GM18907 (cell line): ENCODE measurements around the gene ACSBG1.
"Not testable (repeated sequence)": the region's sequence is repeated elsewhere in the genome, so short reads cannot be mapped to it uniquely, and the experiment has no call there.

Source experiments
- ATAC-seq: cut with Tn5 transposase; IDR thresholded peaks from one replicate; pipeline ENCODE4 v1.9.1; 2021; ENCODE audit warnings: mild to moderate bottlenecking, moderate library complexity; ENCODE audit not compliant: unreplicated experiment

The ACSBG1 gene

DNA sequence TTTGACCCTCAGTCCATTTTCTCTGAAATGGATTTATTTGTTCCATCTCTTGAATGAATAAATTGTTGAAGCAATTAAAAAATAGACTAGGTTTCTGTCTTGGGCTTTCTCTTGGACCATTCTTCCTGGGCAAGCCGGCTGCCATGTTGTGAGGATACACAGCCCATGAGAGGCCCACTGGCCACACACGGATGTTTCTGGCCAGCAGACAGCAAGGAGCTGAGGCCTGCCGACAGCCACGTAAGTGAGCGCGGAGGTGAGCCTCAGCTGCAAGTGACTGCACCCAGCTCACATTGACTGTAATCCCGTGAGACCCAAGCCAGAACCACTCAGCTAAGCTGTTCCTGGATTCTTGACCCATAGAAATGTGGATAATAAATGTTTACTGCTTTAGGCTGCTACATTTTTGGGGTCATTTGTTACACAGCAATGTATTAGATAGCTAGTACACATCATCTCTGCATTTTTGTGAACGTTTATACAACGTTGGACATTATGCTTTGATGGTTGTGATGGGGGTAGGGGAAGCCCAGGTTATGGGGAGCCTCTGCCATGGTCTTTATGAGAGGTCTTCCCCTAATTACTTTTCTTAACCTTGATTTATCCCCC, 62.4 kb downstream of the ACSBG1 start:
- no peak for ATAC-seq

DNA sequence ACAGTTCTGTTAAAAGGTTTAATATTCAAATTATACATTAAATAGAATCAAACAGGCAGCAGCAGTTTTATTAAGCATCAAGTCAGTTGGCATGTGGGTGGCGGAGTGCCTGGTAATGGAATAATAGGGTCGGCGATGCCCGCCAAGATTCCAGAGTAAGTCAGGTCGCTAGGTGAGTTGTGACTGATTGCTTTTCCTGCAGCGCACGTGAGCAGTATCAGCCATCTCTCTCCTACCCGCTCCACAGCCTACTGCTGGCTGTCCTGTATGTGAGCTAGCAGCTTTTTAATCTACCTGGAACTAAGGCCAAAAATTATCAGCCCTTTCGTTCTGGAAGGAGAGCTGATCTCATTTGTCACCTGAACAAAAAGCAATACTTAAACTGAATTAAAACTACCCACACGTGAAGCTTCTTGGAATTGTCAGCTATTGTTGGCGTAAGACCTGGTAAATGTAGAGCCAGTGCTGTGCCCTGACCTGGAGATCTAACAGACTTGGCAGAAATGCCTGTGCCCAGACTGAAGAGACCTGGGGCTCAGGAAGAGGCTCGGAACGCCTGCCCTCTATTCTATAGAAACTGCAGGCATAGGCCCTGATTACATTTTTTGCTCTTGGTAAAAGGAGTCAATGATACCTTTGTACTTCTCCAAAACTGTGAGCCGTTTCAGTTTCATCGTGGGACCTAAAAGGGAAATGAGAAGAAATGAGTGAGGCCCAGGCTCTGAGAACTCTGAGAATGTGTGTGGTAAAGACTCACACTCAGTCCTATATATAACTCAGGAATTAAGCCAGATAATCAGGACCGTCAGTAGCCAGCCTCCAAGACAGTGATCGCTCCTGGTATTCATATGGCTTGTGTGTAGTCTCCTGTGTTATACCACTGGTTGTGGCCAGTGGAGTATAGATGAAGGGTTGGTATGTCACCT, 63.3 kb downstream of the ACSBG1 start:
- ATAC-seq, result peak; percentile 60

DNA sequence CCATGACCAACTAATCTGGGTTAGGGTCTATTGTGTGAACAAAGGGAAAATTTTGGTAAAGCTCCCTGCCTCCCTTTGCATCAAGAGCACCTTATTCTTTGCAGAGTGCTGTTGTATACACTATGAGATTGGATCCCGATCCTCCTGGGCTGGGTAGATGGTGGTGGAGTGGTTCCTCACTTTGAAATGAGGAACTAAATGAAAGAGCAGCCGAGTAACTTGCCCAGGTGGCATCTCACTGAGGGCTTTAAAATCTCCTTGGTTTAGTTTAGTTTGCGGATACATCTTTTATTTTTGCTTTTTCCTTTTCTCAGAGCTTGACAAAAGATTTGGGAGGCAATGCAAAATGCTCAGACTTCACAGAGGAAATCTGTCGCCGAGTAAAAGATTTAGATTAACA, 65.8 kb downstream of the ACSBG1 start:
- no peak for ATAC-seq

DNA sequence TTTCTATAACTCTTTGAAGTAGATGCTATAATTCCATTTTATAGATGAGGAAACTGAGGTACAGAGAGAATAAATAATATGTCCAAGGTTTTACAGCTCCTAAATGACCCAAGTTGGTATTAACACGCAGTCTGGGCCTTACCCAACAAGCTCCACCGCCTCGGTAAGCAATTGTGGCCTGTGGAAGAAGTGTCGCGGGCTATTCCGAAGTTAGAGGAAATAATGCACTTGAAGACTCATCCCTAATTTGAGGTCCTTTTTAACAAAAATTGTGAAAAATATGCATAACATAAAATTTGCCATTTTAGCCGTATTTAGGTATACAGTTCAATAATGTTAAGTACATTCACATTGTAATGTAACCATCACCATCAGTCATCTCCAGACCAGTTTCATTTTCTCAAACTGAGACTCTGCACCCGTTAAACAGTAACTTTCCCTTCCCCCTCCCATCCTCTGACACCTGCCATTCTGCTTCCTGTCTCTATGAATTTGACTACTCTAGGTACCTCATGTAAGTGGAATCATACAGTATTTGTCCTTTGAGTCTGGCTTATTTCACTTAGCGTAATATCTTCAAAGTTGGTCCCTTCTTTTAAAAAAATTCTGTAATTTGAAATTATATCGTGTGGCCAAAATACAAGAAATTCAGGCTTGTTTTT, 67.0 kb downstream of the ACSBG1 start:
- peak; percentile 71 for ATAC-seq

DNA sequence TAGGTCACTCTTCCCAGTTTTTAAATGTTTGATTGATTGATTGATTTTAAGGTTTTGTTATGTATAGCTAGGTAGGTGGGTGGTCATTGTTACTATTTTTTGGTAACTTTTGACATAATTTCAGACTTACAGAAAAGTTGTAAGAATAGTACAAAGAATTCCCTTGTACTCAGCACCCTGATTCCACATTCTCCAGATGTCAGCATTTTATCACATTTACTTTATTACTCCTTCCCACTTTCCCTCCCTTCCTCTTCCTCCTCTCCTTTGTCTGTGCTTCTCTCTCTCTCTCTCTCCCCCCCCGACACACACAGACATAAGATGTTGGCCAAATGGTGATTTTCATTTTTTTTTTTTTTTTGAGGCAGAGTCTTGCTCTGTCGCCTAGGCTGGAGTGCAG, 70.4 kb downstream of the ACSBG1 start:
- ATAC-seq, result no peak

DNA sequence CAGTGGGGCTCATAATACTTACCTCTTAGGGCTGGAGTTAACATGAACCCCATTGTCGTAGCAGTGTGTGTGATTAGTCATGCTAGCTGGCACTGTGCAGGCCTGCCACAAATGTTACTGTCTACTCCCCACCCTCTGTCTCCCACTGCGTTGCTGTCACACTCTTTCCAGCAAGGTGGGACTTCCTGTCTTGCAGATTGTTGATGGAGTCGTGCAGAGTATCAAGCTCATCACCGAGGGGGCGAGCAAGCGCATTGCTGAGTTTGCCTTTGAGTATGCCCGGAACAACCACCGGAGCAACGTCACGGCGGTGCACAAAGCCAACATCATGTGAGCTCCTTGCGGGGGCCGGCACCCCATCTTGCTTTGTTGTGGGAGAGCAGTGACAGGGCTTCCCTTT, 72.3 kb downstream of the ACSBG1 start:
- no peak for ATAC-seq

DNA sequence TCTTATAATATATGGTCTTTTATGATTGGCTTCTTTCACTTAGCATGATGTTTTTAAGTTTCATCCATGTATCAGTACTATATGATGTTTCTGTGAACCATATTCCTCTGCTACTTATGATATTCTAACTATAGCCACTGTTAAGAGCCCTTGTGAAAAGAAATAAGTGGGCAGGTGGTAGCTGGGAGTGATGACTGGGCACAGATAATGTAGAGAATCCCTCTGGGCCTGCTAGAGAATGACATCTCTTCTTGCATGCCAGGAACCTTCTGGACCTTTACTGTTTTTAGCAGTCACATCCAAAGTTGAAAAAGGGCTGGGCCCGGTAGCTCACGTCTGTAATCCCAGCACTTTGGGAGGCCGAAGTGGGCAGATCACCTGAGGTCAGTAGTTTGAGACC, 75.0 kb downstream of the ACSBG1 start:
- ATAC-seq, result no peak

DNA sequence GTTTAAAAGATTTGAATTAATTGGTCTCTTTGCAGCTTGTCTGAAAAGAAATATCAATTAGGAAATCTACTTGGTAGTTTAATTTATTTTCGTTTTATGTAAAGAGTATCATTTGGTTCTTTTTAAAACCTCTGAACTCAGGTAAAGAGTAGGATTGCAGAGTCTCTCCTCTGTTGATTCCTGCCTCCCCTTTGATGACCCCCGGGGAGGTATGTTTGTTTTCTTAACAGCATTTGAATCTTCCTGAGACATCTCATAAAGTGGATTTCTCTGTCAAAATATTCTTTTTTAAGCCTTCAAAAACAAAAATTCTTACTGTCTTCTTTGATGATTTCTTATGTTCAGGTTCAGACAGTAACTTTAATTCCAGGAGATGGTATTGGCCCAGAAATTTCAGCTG, 77.2 kb downstream of the ACSBG1 start:
- no peak for ATAC-seq

DNA sequence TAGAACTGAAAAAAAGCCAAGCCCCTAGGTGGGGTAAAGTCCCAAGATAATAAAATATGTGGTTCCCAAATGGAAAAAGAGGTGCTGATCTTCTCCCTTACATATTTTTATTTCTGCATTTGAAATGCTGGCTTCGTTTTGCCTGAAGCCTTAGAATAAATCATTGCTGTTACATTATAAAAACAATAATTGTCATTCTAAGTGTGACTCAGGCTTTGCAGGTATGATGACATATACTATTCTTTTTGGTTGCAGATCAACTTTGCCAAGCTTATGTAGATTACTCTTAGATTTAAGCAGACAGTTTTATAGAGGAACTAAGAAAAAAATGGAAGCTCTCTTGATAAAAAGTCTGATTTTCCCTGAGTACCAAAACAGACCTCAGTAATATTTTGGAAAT, 77.7 kb downstream of the ACSBG1 start:
- ATAC-seq, result no peak

DNA sequence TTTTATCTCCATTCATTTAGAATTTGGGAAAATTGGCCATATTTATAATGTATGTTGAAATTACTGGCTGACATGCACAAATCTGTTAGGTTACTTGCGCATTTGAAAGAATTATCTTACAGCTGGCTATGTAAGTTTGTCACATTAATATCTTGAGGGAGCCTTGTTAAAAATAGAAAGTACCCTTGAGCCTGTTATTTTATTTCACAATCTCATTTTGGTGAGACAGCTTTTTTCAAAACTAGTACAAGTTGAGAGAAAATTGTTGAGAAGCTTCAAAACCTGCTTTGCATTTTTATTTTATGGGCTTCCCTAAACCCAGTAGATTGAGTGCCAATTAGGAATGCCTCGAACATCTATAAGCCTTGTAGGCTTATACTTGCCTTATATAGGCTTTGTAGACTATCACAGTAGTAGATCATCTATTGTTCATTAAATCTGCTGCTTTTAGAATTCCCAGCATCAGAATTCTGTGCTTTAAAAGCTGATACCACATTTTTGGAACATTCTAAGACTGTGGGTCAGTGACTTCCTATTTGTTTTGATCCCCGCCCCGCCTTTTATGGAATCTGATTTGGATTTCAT, 78.9 kb downstream of the ACSBG1 start:
- no peak for ATAC-seq

DNA sequence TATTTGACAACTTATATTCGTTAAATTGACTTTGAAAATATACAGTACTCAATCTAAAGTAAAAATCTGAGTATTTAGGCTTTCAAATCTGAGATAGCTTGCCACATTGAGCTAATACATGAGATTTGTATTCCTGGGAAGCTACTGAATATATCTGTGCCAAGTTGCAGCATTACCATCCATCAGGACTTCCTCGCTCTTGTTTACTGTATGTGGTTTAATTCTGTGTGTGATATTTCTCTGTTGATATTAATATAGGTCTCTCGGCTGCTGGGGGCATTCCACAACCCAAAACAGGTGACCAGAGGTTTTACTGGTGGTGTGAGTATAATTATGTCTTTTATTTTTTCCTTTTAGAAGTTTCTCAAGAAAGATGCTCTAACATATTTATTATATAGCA, 79.4 kb downstream of the ACSBG1 start:
- ATAC-seq, result no peak

DNA sequence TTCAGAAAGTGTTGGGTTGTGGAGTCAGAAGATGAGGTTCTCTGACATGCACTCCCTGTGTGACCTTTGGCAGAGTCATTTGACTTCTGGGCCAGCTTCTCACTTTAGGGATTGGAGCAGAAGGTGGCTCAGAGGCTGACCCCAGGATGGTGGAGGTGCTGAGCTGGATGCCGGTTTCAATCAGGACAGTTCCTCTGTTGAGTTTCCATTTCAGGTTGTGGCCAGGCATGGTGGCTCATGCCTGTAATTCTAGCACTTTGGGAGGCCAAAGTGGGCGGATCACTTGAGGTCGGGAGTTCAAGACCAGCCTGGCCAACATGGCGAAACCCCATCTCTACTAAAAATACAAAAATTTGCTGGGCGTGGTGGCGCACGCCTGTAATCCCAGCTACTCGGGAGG, 83.3 kb downstream of the ACSBG1 start:
- not testable (repeated sequence) for ATAC-seq

DNA sequence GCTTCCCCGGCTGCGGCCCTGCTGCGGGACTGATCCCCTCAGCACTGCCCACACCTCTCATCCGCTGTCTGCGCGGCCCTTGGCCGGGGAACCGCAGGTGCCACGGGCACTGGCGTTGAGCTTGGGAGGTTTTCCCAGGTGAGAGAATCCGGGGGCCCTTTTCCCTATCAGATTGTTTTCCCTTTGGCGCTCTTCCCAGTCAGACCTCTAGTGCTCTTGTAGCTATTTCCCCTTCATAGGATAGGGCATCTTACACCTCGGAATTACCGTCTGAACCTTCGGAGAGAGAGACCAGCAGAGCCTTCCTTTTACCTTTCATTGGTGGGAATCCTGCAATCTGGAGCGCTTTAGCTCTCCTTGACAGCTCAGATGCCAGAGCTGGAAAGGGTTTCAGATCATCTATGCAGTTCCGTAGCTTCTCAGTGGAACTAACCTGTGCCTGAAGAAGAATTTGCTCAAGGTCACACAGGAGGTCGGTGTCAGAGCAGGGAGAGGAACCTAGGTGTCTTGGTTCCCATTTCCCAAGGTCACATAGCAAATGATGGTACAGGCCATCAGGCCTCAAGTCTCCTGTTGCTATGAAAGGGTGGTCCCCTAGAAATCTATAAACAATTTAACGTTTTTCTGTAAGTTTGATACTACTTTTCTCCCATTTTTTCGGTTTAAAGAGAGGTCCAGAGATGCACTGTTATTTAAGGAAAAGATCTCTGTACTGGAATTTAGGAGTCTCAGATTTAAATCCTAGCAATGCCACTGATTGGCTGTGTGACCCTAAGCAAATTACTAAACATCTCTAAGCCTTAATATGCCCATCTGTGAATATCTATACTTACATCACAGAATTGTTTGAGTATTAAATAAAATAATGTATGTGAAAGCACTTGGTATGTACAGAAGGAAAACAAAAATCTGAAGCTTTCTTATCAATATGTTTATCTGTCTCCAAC, 84.3 kb downstream of the ACSBG1 start:
- ATAC-seq, result peak; percentile 9

DNA sequence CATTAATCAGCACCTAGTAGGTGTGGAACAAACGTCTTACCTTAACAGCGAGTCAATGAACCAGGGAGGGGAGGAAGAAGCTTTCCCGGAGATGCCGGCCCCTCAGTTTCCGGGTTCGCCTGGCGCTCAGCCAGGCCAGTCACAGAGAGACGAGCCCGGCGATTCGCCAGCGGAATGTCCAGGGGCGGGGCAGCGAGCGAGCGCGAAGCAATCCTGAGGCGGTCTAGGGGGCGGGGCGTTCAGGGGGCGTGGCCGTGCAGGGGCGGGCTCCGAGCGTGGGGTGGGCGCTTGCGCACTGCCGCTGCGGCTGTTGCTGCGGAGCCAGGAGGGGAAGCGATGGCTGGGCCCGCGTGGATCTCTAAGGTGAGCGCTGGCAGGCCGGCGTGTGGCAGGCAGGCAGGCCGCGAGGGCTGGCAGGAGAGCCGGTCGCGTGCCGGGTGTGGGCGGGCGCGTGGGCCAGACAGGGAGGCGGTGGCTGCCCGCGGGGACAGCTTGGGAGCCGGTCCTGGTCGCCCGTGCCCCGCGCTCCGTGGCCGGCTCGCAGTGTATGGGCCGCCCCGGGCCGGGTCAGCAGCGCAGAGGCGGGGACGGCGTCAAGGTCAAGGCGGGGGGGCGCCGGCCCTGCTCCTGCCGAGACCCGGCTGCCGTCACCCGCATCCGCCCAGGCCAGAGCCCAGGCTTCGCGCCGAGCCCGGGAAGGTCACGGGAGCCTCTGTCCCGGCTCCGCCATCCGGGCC, 85.1 kb downstream of the ACSBG1 start, which contains the start of gene IDH3A:
Gene IDH3A (plus strand): TSS at position 295 of the 737 bp plus-strand sequence. CDS start 42 bp downstream, at position 337.
- ATAC-seq, result peak; percentile 83

DNA sequence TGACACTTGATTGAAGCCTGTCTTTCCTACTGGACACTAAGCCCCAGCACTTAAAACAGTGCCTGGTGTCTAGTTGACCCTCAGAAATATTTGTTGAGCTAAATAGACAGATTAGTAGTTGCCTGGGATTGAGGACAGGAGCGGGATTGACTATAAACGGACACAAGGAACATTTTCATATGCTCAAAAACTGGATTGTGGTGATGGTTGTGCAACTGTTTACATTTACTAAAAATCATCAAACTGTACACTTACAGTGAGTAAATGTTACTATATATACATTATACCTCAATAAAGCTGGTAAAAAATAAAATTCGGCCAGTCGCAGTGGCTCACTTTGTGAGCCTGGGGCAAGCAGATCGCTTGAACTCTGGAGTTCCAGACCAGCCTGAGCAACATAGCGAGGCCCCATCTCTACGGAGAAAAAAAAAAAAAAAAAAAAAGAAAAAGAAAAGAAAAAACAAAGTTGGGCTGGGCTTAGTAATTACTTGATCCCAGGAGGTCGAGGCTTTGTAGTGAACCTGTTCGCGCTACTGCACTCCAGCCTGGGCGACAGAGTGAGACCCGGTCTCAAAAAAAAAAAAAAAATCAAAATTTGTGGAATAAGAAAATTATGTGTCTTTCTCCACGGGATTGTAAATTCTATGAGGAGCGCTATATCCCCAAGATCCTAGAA, 85.8 kb downstream of the ACSBG1 start:
- ATAC-seq, result peak; percentile 7

DNA sequence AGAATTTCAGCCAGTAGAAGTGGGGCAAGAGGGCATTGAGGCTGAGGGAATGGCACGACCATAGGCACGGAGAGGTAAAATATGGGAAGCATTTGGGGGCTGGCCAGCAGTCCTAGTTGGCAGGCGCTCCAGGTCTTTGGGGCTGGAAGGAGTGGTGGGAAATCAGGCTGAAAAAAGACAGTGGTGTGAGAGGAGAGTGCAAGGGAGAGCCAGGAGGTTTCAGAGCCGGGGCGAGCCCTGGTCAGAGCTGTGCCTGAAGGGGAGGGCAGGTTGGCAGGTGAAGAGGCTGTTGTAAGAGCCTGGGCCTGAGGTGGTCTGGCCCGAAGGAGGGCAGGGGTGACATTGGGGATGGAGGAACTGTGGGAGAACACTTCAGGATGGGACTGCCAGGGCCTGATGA, 86.8 kb downstream of the ACSBG1 start:
- no peak for ATAC-seq

DNA sequence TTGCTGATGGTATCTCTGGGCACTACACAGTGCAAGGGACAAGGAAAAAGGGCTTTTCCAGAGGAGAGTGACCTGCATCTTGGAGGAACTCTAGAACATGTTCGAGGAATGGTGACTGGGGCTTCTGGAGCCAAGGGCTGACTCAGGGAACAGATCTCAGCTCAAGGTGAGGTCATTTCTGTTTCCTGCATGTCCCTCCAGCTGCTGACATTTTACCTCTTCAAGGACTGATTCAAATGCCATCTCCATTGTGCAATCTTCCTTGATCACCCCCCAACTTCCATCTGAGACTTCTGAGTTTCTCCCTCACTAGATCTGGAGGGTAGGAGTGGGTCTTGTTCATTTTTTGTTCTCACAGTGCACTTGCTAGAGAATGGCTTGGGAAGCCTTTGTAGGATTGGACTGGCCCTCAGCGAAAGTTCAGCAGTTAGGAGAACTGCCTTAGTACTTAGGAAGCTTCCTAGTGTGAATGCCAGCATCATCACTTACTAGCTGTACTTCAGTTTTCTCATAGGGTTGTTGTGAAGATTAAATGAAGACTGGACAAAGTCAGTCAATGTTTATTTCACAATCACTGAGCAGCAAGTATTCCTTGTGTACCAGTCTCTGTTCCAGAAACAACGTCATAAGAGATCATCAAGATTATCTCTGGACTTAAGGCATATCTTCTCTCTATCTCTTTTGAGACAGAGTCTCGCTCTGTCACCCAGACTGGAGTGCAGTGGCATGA, 87.8 kb downstream of the ACSBG1 start:
- no peak for ATAC-seq

DNA sequence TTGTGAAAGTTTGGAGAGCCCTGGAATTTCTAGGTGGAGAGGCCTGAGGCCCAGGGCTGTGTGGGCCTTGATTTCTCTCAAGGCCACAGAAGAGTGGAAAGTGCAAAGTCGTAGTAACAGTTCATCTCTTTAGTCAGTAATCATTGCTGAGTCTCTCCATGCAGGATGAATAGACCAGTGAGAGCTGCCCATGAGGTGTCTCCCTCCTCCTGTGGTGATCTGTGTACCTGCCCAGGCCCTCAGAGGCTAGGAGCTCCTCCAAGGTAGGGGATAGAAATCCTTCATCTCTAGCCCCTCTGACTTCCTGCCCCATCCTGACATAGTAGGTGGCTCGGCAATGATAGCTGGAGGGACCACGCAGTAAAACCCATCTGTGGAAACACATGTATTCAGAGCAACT, 92.0 kb downstream of the ACSBG1 start:
- ATAC-seq, result no peak
